ENCODE data around the gene TMEM237. TPM values are rescaled to one million over a fixed set of nuclear protein-coding genes. Genes with fewer than 3 reads are reported as not detected.

Gene TMEM237
- polyA plus RNA-seq, 1 of the 3 experiments (the other 2 are of a cell fraction) = 67.2 TPM

- H3K79me2 ChIP-seq (ENCODE audit: insufficient read depth) = no peaks in the 10 kb centered on the region
- POLR2A ChIA-PET = no interaction called here
- no peaks in the 10 kb centered on the region for H4K20me1 ChIP-seq (ENCODE audit: insufficient read depth)
- H3K4me2 ChIP-seq = no peak overlapping the region
- no peak for DNase-seq
- 91% methylated on average over 4 of the region's 4 CpGs for WGBS (ENCODE audit: low lambda C conversion rate)
- H3F3A ChIP-seq (replicated peaks; ENCODE audit: insufficient read depth) = no peaks in the 10 kb centered on the region
- H3K27ac ChIP-seq (ENCODE audit: low read depth in 2 of 2, low read length in 1 of 2) = no peak overlapping the region
- no peaks in the 10 kb centered on the region for H3K9me2 ChIP-seq
- TF ChIP-seq RAD21 (IDR thresholded peaks at IDR 0.05; ENCODE audit: low read length) (no peak), FOXJ3 (CRISPR knock-in tag; IDR thresholded peaks at IDR 0.05) (no peak), RFX5 (IDR thresholded peaks at IDR 0.05; ENCODE audit: low read length) (no peak), POLR2AphosphoS5 (IDR thresholded peaks at IDR 0.05; ENCODE audit: low read depth, low read length) (no peak), REST (IDR thresholded peaks at IDR 0.05; ENCODE audit: low read depth, low read length) (no peak), USF2 (IDR thresholded peaks at IDR 0.05; ENCODE audit: borderline replicate concordance, low read depth, low read length) (no peak), ZBTB33 (IDR thresholded peaks at IDR 0.05; ENCODE audit: borderline replicate concordance, low read depth) (no peak), NRF1 (IDR thresholded peaks at IDR 0.05; ENCODE audit: low read depth, low read length) (no peak), ELF1 (IDR thresholded peaks at IDR 0.05) (no peak), IRF3 (IDR thresholded peaks at IDR 0.05; ENCODE audit: low read depth, low read length) (no peak), RXRA (IDR thresholded peaks at IDR 0.05; ENCODE audit: borderline replicate concordance, low read depth) (no peak), JUND (IDR thresholded peaks at IDR 0.05) (no peak), MEF2A (IDR thresholded peaks at IDR 0.05; ENCODE audit: borderline replicate concordance, low read depth) (no peak), TEAD4 (IDR thresholded peaks at IDR 0.05; ENCODE audit: borderline replicate concordance, insufficient read depth) (no peak), GATA2 (CRISPR knock-in tag; IDR thresholded peaks at IDR 0.05) (no peak), MXI1 (IDR thresholded peaks at IDR 0.05; ENCODE audit: low read depth, low read length) (no peak)
- no peak overlapping the region for H3K9ac ChIP-seq
- CTCF ChIA-PET = interaction anchor here (0.8 kb wide), 1 partner anchor 12 kb away, joined by 3 read pairs; no protein-coding TSS in a partner anchor
- no peak overlapping the region for H3K4me3 ChIP-seq (ENCODE audit: low read depth in 2 of 2, low read length in 1 of 2)
- H3K9me3 ChIP-seq = no peaks in the 10 kb centered on the region
- H2AFZ ChIP-seq (ENCODE audit: low read depth) = no peak overlapping the region
- H3K4me1 ChIP-seq (ENCODE audit: control insufficient read depth in 1 of 2, insufficient read depth in 2 of 2, low read depth in 1 of 2, low read length in 1 of 2) = no peaks in the 10 kb centered on the region
- peaks cover under 1 to 2% of the 10 kb centered on the region in 2 experiments for H3K36me3 ChIP-seq (replicated peaks in 1 of 2; ENCODE audit: control insufficient read depth in 1 of 2, insufficient read depth in 2 of 2, low read length in 1 of 2)
- no peaks in the 10 kb centered on the region for H3K27me3 ChIP-seq (ENCODE audit: insufficient read depth)
Measured at GRCh38 chr2:201675454-201675853, 32.2 kb upstream of the TMEM237 start.

All from SK-N-SH (cell line).